ENCODE results near the gene CCDC47. TPM values are rescaled to one million over a fixed set of nuclear protein-coding genes. Genes with fewer than 3 reads are reported as not detected.
A peak's percentile ranks its signal among the peaks of the same experiment; 100 is the strongest.

CCDC47 gene
- total and polyA plus RNA-seq, 2 of the 13 experiments (the other 11 are each of a cell fraction or from before 2014, with no cell fraction given), result 59.3 to 99.5 TPM

DNA sequence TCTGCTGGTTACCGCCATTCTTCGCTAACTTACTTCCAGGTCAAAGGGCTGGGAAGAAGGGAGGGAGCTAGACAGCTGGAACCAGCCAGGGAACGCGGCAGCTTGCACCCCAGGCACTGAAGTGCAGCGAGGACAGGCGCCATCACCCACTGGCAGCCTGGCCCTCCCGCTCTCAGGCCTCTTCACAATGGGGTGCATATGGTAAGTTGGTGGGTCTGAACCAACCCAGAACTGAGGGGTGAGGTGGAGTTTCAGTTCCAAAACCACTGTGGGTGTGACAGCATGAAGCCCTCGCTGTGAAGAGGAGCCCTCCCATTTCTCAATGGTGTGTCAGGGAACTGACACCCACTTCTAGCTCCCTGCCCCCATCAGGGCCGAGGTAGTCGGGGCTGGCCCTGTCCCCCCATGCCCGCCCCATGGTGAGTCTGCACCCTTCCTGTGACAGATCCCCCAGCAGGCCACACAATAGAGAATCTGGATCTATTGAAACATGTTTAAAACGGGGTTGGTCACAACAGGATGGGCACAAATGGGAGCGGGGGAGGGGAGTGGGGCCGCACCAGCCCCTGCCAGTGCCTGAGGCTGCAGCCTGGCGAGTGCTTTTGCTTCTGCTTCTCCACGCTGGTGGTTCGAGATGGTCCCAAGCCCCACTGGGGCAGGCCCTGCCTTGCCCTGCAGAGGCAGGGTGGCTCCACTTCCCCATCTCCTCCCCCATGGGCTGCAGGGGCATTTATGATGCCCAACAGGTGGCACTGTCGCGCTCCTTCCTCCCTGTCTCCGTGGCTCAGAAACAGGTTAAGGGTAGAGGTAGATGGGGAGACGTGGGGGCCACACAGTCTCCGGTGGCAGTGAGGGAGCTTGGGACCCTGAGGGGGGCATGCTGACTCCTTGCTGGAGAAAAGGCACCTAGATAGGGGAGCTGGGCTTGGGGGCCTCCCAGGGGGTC, 75.8 kb downstream of the CCDC47 start (continued):
- TF ChIP-seq, protein P1, sequence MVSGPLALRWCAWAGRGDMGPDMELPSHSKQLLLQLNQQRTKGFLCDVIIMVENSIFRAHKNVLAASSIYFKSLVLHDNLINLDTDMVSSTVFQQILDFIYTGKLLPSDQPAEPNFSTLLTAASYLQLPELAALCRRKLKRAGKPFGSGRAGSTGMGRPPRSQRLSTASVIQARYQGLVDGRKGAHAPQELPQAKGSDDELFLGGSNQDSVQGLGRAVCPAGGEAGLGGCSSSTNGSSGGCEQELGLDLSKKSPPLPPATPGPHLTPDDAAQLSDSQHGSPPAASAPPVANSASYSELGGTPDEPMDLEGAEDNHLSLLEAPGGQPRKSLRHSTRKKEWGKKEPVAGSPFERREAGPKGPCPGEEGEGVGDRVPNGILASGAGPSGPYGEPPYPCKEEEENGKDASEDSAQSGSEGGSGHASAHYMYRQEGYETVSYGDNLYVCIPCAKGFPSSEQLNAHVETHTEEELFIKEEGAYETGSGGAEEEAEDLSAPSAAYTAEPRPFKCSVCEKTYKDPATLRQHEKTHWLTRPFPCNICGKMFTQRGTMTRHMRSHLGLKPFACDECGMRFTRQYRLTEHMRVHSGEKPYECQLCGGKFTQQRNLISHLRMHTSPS (CRISPR knock-in tag; IDR thresholded peaks at IDR 0.05; ENCODE audit: low read depth), result no peak
- TF ChIP-seq ZMYM2 (CRISPR knock-in tag; IDR thresholded peaks at IDR 0.05) (no peak), GATA4 (IDR thresholded peaks at IDR 0.05; ENCODE audit: borderline replicate concordance, low read depth) (no peak), SOX13 (IDR thresholded peaks at IDR 0.05) (no peak), SOX13 (CRISPR knock-in tag; conservative IDR thresholded peaks at IDR 0.05 in 1 of 2, IDR thresholded peaks at IDR 0.05 in 1 of 2) (no peak), ZNF775 (CRISPR knock-in tag; IDR thresholded peaks at IDR 0.05; ENCODE audit: borderline replicate concordance) (no peak), FOXO1 (CRISPR knock-in tag; IDR thresholded peaks at IDR 0.05) (peak; percentile 21; the same call in 1 of the 2 replicates), ZSCAN9 (CRISPR knock-in tag; IDR thresholded peaks at IDR 0.05; ENCODE audit: borderline replicate concordance) (no peak), RNF2 (conservative IDR thresholded peaks at IDR 0.05; ENCODE audit: low read depth) (no peak), DR1 (CRISPR knock-in tag; IDR thresholded peaks at IDR 0.05) (no peak), NR2F1 (CRISPR knock-in tag; IDR thresholded peaks at IDR 0.05) (no peak), NFKBIZ (CRISPR knock-in tag; IDR thresholded peaks at IDR 0.05) (no peak), ZBTB3 (CRISPR knock-in tag; IDR thresholded peaks at IDR 0.05; ENCODE audit: borderline replicate concordance, low read depth) (no peak), FOXP1 (IDR thresholded peaks at IDR 0.05) (no peak), FOXP1 (CRISPR knock-in tag; IDR thresholded peaks at IDR 0.05) (no peak)
- TF ChIP-seq, protein P2, sequence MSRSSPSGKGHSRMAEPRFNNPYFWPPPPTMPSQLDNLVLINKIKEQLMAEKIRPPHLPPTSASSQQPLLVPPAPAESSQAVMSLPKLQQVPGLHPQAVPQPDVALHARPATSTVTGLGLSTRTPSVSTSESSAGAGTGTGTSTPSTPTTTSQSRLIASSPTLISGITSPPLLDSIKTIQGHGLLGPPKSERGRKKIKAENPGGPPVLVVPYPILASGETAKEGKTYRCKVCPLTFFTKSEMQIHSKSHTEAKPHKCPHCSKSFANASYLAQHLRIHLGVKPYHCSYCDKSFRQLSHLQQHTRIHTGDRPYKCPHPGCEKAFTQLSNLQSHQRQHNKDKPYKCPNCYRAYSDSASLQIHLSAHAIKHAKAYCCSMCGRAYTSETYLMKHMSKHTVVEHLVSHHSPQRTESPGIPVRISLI (CRISPR knock-in tag; IDR thresholded peaks at IDR 0.05; ENCODE audit: borderline replicate concordance), result no peak
- TF ChIP-seq, protein P3, sequence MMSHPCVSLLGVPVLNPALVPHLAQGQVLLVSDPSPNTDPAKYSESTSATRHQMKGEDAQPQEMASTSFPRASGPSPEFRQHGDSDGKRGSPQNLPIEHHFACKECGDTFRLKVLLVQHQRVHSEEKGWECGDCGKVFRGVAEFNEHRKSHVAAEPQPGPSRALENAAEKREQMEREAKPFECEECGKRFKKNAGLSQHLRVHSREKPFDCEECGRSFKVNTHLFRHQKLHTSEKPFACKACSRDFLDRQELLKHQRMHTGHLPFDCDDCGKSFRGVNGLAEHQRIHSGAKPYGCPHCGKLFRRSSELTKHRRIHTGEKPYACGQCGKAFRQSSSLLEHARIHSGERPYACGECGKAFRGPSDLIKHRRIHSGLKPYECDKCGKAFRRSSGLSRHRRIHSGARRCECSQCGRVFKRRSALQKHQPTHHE (CRISPR knock-in tag; IDR thresholded peaks at IDR 0.05; ENCODE audit: borderline replicate concordance), result no peak
- TF ChIP-seq, protein P4, sequence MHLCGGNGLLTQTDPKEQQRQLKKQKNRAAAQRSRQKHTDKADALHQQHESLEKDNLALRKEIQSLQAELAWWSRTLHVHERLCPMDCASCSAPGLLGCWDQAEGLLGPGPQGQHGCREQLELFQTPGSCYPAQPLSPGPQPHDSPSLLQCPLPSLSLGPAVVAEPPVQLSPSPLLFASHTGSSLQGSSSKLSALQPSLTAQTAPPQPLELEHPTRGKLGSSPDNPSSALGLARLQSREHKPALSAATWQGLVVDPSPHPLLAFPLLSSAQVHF (CRISPR knock-in tag; IDR thresholded peaks at IDR 0.05), result no peak
- TF ChIP-seq, protein P5, sequence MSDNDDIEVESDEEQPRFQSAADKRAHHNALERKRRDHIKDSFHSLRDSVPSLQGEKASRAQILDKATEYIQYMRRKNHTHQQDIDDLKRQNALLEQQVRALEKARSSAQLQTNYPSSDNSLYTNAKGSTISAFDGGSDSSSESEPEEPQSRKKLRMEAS (IDR thresholded peaks at IDR 0.05), result 0 out of 2 replicates have a peak, but pooled peaks have one; percentile 5
- TF ChIP-seq, protein P6, sequence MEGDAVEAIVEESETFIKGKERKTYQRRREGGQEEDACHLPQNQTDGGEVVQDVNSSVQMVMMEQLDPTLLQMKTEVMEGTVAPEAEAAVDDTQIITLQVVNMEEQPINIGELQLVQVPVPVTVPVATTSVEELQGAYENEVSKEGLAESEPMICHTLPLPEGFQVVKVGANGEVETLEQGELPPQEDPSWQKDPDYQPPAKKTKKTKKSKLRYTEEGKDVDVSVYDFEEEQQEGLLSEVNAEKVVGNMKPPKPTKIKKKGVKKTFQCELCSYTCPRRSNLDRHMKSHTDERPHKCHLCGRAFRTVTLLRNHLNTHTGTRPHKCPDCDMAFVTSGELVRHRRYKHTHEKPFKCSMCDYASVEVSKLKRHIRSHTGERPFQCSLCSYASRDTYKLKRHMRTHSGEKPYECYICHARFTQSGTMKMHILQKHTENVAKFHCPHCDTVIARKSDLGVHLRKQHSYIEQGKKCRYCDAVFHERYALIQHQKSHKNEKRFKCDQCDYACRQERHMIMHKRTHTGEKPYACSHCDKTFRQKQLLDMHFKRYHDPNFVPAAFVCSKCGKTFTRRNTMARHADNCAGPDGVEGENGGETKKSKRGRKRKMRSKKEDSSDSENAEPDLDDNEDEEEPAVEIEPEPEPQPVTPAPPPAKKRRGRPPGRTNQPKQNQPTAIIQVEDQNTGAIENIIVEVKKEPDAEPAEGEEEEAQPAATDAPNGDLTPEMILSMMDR (CRISPR knock-in tag; IDR thresholded peaks at IDR 0.05), result peak; percentile 84
- TF ChIP-seq, protein P7, sequence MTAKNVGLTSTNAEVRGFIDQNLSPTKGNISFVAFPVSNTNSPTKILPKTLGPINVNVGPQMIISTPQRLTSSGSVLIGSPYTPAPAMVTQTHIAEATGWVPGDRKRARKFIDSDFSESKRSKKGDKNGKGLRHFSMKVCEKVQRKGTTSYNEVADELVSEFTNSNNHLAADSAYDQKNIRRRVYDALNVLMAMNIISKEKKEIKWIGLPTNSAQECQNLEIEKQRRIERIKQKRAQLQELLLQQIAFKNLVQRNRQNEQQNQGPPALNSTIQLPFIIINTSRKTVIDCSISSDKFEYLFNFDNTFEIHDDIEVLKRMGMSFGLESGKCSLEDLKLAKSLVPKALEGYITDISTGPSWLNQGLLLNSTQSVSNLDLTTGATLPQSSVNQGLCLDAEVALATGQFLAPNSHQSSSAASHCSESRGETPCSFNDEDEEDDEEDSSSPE (CRISPR knock-in tag; IDR thresholded peaks at IDR 0.05), result no peak
